Thyroid gland (tissue), 4 donors: ENCODE results near the gene GPR82.

ENCODE experiments used
- POLR2A ChIP-seq, 2 donors: fragments of 450-650 bp; IDR thresholded peaks; one replicate each; pipeline ENCODE4 v1.6.1; 2017; ENCODE audit warnings: antibody characterized with exemption in 2 of 2, mild to moderate bottlenecking in 2 of 2, moderate library complexity in 1 of 2
- TF ChIP-seq, protein P1 (sequence below), 6 experiments: fragments of 200-600 bp in 3 of 6; fragments of 450-650 bp in 3 of 6; sonication (generic) in 3 of 6; IDR thresholded peaks; one replicate each; pipeline ENCODE4 v1.5.1; 2016 to 2019; ENCODE audit warnings: antibody characterized with exemption in 6 of 6, mild to moderate bottlenecking in 2 of 6, inconsistent platforms in 1 of 6, moderate library complexity in 1 of 6

DNA sequence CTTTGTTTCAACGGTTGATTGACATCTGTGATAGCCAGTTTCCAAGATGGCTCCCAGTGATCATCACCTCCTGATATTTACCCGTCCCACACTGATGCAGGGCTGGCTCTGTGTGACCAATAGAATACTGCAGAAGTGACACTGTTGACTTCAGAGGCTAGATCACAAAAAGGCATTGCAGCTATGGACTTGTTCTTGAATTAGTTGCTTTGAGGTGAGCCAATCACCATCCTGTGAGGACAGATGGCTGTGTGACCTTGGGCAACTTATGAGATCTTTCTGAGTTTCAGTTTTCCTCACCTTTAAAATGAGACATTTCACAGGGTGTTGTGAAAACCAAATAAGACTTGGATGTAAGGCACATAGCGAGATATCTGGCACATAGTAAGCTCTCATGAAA, 1.8 kb upstream of the GPR82 start:
- TF ChIP-seq, protein P1, sequence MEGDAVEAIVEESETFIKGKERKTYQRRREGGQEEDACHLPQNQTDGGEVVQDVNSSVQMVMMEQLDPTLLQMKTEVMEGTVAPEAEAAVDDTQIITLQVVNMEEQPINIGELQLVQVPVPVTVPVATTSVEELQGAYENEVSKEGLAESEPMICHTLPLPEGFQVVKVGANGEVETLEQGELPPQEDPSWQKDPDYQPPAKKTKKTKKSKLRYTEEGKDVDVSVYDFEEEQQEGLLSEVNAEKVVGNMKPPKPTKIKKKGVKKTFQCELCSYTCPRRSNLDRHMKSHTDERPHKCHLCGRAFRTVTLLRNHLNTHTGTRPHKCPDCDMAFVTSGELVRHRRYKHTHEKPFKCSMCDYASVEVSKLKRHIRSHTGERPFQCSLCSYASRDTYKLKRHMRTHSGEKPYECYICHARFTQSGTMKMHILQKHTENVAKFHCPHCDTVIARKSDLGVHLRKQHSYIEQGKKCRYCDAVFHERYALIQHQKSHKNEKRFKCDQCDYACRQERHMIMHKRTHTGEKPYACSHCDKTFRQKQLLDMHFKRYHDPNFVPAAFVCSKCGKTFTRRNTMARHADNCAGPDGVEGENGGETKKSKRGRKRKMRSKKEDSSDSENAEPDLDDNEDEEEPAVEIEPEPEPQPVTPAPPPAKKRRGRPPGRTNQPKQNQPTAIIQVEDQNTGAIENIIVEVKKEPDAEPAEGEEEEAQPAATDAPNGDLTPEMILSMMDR (IDR thresholded peaks at IDR 0.05) = no peak
- TF ChIP-seq POLR2A (IDR thresholded peaks at IDR 0.05) = no peak
